HG02840 (cell line): ENCODE measurements around the gene FZD2.
"Not testable (repeated sequence)": the region's sequence is repeated elsewhere in the genome, so short reads cannot be mapped to it uniquely, and the experiment has no call there.

ENCODE experiments used
- ATAC-seq: cut with Tn5 transposase; IDR thresholded peaks from one replicate; pipeline ENCODE4 v1.9.1; 2021; ENCODE audit warnings: mild to moderate bottlenecking, moderate library complexity, moderate number of reproducible peaks; ENCODE audit not compliant: unreplicated experiment, low FRiP score

The FZD2 gene

DNA sequence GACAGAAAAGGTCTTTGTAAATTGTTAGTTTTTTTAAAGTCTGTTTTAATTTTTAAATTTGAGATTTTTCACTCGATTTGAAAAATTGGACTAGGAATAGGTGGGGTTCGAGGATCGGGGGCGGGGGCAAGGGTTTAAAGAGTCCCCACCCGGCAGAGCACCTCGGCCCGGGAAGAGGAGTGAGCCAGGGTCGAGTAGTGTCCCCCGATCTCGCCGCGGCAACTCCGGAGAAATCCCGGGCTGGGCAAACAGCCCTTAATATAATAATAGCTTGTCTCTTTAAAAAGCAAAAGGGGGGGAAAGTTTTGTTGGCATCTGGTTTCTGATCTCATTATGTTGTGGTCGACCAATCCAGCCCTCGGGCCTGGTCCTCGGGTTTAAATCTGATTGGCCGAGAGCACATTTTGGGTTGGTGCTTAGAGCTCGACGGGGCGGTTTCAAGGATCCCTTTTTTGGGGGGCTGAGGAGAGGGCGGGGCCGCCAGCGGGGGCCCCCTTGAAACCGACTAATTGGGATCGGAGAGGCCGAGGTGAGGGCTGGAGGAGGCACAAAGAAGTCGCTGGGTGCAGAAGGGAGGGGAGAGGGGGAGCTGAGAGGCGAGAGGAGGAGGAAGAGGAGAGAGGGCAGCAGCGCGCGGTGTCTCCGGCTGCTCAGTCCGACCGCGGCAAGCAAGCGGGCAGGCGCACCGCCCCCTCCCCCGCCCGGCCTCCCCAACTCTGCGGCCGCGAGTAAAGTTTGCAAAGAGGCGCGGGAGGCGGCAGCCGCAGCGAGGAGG lies at the start of gene FZD2:
Gene FZD2 (plus strand): TSS at position 653 of the 775 bp plus-strand sequence. CDS start 205 bp downstream, outside the sequence.
- no peak for ATAC-seq

GRCh38 chr17:44511241-44512134 lies 45.8 kb upstream of the FZD2 start:
- not testable (repeated sequence) for ATAC-seq

- ATAC-seq, result no peak
Observed at GRCh38 chr17:44518032-44518431, 39.3 kb upstream of the FZD2 start.

DNA sequence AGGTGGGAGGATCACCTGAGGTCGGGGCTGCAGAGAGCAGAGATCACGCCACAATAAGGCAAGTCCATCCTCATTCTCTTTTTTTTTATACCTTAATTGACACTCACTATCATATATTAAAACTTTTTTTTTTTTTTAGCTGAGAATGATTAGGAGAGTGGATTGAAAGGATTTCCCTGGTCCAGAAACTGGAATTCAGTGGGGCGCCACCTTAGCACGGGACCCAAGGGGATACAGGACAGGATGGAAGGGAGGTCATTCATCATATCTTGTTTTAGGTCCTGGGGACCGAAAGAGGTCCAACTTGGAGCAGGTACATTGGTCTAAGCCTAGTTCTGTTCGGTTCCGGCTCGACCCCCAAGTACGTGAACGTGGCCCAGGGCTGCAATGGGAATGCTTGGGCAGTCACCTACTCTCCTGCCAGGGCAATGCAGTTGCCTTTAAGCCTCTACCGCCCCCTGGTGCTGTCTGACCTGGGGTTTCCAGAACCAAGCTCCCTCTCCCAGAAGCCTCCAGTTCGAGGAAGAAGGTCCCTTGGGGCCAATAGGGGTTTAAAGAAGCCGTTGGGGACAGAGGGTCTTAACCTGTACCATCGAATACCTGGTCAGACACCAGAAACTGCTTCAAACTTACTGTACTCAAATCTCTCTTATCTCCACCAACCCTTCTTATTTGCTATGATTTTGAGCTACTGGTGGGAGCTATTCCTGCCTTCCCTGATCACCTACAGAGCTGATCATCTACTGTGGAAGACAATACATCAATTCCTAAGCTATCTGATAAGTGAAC lies 34.2 kb upstream of the FZD2 start:
- no peak for ATAC-seq

GRCh38 chr17:44523672-44523972 lies 33.7 kb upstream of the FZD2 start:
- no peak for ATAC-seq

DNA sequence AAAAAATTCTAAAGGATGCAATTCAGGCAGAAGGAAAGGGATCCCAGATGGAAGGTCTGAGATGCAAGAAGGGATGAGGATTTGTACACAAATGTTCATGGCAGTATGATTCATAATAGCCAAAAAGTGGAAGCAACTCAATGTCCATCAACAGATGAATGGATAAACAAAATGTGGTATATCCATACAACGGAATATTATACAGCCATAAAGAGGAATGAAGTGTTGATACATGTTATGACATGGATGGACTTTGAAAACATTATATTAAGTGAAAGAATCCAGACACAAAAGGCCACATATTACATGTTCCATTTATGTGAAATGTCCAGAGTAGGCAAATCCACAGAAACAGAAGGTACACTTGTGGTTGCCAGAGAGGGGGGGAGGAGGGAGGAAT lies 30.2 kb upstream of the FZD2 start:
- no peak for ATAC-seq

DNA sequence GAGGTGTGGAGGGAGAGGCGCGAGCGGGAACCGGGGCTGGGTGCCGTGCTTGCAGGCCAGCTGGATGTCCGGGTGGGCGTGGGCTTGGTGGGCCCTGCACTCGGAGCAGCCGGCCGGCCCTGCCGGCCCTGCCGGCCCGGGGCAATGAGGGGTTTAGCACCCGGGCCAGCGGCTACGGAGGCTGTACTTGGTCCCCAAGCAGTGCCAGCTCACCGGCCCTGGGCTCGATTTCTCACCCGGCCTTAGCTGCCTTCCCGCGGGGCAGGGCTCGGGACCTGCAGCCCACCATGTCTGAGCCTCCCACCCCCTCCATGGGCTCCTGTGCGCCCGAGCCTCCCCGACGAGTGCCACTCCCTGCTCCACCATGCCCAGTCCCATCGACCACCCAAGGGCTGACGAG lies 29.3 kb upstream of the FZD2 start:
- ATAC-seq, result no peak

DNA sequence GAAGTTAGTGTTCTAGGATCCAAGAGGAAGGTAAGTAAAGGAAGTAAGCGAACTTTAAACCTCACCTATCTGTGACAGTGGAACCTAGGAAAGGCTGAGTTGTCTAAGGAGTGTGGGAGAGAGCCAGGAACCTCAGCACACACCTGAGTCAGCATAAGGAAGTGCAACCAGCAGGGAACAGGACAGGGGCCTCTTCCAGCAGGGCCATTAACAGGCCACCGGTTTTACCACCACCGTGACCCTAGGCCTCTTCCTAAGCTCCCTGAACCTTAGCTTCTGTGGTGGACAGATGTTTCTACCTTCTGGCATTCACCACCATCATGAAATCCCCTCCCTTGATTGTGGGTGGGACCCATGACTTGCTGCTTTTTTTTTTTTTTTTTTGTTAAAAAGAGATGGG lies 27.4 kb upstream of the FZD2 start:
- no peak for ATAC-seq

- no peak for ATAC-seq
Observed at GRCh38 chr17:44530896-44531418, 26.3 kb upstream of the FZD2 start.

GRCh38 chr17:44533533-44534246 lies 23.6 kb upstream of the FZD2 start:
- no peak for ATAC-seq

DNA sequence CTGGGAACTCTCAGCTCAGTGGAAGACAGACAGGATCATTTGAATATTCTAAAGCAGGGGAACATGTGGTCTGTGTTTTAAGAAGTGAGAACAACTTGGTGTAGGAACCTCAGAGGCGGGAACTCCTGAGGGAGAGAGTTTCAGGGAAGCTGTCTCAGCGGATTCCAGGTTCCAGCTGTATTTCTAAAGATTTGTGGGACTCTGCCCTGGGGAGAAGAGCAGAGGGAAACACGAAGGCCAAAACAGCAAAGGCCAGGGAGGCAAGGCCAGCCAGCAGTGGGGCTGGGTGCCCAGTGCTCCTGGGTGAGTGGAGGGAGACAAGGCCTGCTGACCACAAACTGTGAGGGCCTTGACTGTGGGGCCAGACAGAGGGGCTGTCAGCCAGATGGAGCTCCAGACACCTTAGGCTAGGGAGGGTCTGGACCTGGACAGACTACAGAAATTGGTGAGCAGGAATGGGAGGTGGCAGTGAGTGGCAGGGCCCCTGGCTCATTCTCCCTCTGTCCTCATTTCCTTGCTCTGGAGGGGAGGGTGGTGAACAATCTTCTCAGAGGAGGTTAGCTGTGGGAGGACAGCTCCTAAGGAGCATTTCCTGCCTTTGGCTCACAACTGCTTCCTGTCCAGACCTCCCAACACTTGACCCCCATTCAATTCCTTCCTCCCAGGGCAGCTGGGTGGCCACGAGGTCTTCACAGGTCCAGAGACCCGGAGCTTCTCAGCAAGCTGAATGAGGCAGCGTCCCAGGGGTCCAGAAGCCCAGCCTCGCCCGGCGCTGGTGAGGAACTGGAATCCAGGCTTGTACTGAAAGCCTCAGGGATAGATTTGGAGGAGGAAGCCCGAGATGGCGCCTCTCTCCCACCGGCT lies 21.0 kb upstream of the FZD2 start:
- no peak for ATAC-seq

GRCh38 chr17:44537922-44538321 lies 19.4 kb upstream of the FZD2 start:
- not testable (repeated sequence) for ATAC-seq

- ATAC-seq, result no peak
Observed at GRCh38 chr17:44539673-44540072, 17.6 kb upstream of the FZD2 start.

DNA sequence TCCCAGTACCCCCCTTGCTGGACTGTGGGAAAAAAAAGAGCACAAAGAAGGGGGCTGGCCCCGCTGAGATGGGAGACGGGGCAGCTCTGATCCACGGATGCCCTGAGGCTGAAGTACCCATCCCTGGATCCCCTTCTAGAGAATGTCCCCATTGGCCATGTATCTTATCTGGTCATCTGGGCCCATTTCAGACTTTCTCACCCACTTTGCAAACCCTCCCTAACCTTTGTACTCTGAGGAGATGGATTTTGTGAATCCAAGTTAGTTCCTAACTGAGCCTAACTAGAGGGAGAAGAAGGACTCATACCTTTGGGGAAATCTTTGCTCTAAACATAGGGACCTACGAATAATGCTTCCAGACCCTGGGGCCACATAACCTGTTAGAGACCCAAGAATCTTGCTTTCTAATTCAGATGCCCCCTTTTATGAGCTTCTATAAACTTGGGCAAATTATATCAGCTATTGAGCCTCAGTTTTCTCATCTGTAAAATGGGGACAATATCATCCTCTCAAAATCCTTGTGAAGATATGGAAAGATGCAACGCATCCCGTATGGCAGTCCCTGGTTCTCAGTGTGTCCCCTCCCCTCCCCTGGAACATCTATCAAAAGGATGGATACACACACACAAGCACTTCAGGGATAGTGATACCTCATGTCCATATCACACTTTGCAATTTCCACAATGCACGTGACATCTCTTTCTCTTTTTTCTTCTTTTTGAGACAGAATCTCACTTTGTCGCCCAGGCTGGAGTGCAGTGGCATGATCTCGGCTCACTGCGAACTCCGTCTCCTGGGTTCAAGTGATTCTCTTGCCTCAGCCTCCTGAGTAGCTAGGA lies 16.8 kb upstream of the FZD2 start:
- ATAC-seq, result no peak

GRCh38 chr17:44541884-44542581 lies 15.3 kb upstream of the FZD2 start:
- ATAC-seq, result no peak

GRCh38 chr17:44543213-44543904 lies 13.9 kb upstream of the FZD2 start:
- no peak for ATAC-seq

- no peak for ATAC-seq
Observed at GRCh38 chr17:44543905-44544523, 13.3 kb upstream of the FZD2 start.
